GM18861 (cell line): ENCODE results near the gene ADGRA1.
"Not testable (repeated sequence)": the region's sequence is repeated elsewhere in the genome, so short reads cannot be mapped to it uniquely, and the experiment has no call there.

Experiments used
- ATAC-seq: cut with Tn5 transposase; IDR thresholded peaks from one replicate; pipeline ENCODE4 v1.9.1; 2021; ENCODE audit not compliant: unreplicated experiment

The ADGRA1 gene

GRCh38 chr10:133087679-133088178 is at the start of gene ADGRA1:
Gene ADGRA1, plus strand, starts transcription at chr10:133087924. Its CDS starts 986 bp downstream, at chr10:133088910.
- ATAC-seq: no peak

DNA sequence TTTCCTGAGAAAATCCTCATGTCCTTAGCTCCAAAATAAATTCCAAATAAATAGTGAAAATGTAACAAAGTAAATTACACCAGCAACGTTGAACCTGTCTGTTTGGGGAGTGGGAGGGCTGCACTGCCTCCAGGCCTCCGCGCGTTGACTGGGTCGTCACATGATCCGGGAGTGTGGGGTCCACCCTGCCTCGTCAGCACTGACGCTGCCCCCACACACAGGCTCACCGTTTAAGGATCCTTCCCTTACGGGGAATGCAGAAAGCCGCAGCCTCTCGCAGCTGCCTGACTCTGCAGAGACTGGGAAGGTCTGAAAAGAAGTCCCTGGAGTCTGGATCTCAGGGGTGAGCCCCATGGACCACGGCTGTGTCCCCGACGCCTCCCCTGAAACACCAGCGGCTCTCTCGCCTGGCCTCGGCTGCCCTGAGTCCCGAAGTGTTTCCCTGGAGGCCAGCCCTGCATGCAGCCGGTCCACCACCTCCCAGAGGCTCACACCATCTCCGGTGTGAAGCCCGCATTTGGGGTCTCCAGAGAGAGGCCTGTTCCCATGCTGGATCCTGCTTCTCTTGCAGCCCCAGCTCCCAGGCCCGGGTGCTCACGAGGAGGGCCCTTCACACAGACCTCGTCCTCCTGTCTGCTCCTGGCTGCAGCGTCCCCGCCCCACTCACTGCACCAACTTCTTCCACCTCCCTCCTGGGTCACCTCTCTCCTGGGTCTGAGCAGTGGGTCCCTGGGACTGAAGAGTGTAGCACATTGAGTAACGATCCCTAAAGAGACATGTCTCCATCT is 49.5 kb upstream of the ADGRA1 start:
- no peak for ATAC-seq

DNA sequence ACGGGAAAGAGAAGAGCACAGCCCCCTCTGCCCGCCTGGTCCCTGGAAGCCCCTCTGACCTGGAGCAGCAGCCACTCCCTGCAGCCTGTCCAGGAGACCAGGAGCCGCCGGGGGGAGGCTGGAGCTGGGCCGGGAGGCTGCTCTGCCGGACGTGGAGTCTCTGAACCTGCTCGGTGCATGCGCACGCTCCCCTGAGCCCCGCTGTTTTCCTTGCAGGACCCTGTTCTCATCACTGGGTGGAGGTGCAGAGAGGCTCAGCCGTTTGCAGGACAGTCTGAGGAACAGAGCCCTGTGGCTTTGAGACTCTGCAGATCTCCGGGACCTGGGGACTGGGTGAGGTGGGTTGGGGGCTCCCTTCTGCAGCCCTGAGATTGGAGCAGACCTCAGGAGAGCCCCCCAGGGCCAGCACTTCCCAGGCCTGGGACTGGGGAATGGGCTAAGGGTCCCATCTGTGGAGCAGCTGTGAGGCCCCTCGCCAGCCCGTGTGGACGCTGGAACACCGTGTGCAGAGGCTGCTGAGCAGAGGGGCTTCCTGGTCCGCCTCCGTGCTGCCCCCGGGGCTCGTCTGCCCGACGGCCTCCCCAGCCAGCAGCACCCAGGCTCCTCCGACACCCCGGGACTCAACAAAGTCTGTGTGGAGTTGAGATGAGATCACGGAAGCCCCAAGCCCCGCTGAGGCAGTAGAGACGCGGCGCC is 48.5 kb upstream of the ADGRA1 start:
- ATAC-seq: no peak

GRCh38 chr10:133039803-133040165 is 47.9 kb upstream of the ADGRA1 start:
- no peak for ATAC-seq

GRCh38 chr10:133040198-133040597 is 47.5 kb upstream of the ADGRA1 start:
- ATAC-seq: no peak

- ATAC-seq: no peak
Observed at GRCh38 chr10:133041101-133041500, 46.6 kb upstream of the ADGRA1 start.

DNA sequence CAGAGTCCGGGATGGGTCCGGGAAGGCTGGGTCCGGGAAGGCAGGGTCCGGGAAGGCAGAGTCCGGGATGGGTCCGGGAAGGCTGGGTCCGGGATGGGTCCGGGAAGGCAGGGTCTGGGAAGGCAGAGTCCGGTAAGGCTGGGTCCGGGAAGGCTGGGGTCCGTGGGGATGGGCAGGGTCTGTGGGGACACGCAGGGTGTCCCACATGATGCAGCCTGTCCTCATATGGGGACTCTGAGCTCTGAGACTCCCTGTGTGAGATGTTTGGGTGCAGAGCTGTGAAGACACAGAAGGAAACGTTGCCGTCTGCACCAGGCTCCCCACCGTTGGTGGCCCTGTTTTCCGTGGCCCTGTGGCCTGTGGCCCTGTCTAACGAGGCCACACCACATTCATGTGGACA is 45.7 kb upstream of the ADGRA1 start:
- ATAC-seq: no peak

GRCh38 chr10:133042816-133043215 is 44.9 kb upstream of the ADGRA1 start:
- no peak for ATAC-seq

DNA sequence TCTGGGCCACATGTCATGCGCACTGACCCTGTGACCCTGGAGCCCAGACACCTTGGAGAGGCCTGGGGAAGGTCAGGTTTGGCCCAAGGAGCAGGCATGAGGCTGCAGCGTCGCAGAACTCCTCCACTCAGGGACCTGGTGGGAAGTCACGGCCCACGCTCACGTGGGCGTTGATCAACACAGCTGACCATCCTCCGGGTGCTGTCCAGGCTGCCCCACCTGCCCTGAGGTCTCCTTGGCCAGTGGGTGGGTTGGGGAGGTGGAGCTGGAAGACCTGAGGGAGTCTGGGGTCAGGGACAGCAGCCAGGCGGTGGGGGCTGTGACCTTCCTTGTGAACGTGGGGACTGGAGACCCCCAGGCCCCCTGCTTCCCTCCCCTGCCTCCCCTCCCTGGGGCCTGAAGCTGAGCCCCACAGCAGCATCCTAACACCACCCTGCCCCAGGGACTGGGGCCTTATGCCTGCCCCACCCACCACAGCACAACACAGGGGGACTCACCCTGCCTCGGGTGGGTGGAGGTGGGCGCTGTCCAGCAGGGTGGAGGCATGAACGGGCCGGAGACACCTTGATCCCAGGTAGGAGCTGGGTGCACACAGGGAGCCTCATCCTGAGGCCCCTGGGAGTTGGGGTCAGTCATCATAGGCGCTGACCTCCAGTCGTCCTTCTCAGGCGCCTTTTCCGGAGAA is 44.0 kb upstream of the ADGRA1 start:
- ATAC-seq: no peak

DNA sequence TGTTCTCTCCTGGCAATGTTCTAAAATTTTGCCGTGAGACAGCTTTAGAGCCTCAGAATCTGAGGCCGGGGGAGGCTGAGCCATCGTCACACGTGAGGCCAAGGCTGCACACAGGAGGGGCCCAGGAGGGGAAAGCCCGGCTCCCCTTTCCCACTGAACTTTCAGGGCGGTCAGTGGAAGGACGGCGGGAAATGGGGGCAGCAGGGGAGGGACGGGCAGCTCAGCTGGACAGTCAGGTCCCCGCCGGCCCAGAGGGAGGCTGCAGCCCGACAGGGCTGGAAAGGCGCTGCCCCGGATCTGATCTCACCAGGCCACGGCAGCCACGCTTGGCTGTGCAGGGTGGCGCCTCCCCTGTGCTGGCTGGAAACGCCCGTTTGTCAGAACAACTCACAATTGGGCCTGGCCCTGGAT is 43.3 kb upstream of the ADGRA1 start:
- ATAC-seq: no peak

GRCh38 chr10:133045556-133046389 is 42.0 kb upstream of the ADGRA1 start:
- no peak for ATAC-seq

DNA sequence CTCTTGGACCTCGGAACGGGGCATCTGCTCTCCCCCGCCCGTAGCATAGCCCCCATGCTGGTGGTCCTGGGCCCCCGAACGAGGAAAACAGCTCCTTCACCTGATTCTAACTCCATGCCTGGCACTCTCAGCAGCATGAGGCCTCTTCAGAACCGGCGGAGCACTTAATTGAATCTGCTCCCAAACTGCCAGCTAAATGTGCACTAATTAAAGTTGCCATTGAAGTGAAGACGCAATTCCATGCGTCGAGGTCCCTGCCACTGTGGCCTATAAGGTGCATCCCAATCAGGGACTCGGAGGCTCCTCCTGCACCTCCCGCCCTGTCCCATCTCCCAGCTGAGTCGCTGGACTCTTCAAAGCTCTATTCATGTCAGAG is 41.3 kb upstream of the ADGRA1 start:
- ATAC-seq: no peak

- no peak for ATAC-seq
Observed at GRCh38 chr10:133047526-133048123, 40.1 kb upstream of the ADGRA1 start.

DNA sequence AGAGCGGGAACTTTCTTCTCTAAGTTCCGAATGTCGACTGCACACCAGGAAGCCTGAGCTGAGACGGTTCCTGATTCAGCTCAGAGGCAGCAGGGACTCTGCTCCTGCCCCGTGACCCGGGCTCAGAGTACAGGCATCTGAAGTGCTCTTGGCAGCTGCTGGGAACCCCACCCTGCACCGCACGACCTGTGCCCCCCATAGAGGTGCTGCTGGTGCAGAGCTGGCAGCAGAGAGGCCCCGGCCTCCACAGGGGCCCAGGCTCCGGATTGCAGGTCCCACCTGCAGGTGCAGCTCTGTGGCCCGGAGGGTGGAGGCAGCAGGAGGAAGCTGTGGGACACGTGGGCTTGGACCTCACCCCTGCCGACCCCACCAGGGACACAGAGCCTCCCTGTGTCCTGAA is 39.5 kb upstream of the ADGRA1 start:
- no peak for ATAC-seq

DNA sequence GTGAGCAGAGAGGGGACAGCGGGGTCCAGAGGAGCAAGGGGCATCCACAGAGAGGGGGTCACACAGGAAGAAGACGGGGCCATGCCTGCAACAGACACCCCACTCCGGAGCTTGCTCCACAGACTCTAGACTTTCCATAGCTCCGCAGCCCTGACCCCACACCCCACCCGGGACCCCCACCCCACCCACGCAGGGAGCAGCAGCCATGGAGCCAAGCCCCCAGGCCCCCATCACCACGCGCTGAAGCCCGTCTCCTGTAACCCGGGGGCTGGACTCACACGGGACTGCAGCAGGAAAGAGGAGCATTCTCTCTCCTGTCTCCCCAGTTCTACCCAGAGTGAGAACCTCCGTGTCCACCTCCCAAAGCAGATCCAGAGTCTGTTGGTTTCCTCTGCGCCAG is 38.8 kb upstream of the ADGRA1 start:
- no peak for ATAC-seq

GRCh38 chr10:133049639-133050038 is 38.1 kb upstream of the ADGRA1 start:
- ATAC-seq: no peak

- ATAC-seq: no peak
Observed at GRCh38 chr10:133050371-133050770, 37.4 kb upstream of the ADGRA1 start.

DNA sequence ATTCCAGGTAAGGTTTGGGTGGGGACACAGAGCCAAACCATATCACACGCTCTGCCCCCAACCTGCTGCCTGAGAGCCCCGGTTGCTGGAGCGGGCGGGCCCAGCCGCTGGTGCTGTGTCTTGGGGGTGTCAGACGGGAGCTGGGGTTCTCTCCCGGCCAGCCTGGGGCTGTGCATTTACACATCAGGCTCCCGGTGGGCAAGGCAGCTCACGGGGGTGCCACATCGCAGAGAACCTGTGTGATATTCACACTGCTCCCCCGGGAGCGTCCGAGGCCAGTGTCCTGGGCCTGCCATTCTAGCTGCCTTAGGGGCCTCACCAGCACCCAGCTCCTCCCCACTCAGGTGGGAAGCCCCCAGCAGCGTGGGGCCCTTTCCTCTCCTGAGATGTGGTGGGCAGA is 35.6 kb upstream of the ADGRA1 start:
- no peak for ATAC-seq

GRCh38 chr10:133053527-133054133 is 34.1 kb upstream of the ADGRA1 start:
- not testable (repeated sequence) for ATAC-seq

GRCh38 chr10:133055470-133055869 is 32.3 kb upstream of the ADGRA1 start:
- no peak for ATAC-seq
